Measurements from ENCODE around the gene PPM1K. TPM values are rescaled to one million over a fixed set of nuclear protein-coding genes. Genes with fewer than 3 reads are reported as not detected.
"Not testable (repeated sequence)": the region's sequence is repeated elsewhere in the genome, so short reads cannot be mapped to it uniquely, and the experiment has no call there.

Gene PPM1K
- total and polyA plus RNA-seq, 12 donors = 4.1 to 53.5 (median 23.6) TPM

DNA sequence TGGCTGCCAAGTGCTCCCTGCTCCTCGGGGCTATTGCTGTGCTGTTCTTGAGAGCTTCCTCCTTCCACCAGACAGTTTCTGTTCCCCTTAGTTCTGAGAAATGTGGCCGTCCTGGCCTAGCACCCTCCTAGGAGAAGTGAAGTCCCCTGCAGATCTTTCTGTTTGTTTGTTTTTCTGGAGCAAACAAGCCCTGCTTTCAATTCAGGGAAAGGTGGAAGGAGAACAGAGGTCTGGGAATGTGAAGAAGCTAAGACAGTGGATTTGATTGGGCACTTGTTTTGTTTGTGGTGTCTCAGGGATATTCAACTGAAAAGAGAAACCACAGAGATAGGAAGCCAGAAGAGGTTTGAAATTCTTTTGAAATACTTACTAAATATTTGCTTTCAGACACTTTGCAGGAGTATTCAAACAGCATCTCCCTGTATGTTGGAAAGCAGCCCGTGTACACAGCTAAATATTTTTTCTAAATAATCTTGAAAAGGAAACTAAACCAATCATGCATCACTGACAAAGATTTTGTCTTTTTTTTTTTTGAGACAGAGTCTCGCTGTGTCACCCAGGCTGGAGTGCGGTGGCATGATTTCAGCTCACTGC is 36.5 kb upstream of the PPM1K start:
- H3K36me3 ChIP-seq (replicated peaks in 1 of 2) = no peaks in the 10 kb centered on the region
- WGBS, 4 donors = 37 to 47% (median 41%) methylated on average over 5 of the region's 5 CpGs
- intact Hi-C loops (cut with DNase I) = no loop called here
- H3K27me3 ChIP-seq = no peaks in the 10 kb centered on the region
- no peaks in the 10 kb centered on the region for H3K9me3 ChIP-seq (replicated peaks in 1 of 3)
- TF ChIP-seq, protein P1, sequence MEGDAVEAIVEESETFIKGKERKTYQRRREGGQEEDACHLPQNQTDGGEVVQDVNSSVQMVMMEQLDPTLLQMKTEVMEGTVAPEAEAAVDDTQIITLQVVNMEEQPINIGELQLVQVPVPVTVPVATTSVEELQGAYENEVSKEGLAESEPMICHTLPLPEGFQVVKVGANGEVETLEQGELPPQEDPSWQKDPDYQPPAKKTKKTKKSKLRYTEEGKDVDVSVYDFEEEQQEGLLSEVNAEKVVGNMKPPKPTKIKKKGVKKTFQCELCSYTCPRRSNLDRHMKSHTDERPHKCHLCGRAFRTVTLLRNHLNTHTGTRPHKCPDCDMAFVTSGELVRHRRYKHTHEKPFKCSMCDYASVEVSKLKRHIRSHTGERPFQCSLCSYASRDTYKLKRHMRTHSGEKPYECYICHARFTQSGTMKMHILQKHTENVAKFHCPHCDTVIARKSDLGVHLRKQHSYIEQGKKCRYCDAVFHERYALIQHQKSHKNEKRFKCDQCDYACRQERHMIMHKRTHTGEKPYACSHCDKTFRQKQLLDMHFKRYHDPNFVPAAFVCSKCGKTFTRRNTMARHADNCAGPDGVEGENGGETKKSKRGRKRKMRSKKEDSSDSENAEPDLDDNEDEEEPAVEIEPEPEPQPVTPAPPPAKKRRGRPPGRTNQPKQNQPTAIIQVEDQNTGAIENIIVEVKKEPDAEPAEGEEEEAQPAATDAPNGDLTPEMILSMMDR (IDR thresholded peaks at IDR 0.05) = no peak
- no peak for TF ChIP-seq POLR2A (IDR thresholded peaks at IDR 0.05)
- H3K4me1 ChIP-seq (replicated peaks in 1 of 2) = no peaks in the 10 kb centered on the region
- no peak overlapping the region for H3K4me3 ChIP-seq
- peak overlapping the region in 1 of 5 donors; percentile 32 for H3K27ac ChIP-seq
- DNase-seq = peak in 4 of 7 donors; percentile 13 to 24 (median 16)

DNA sequence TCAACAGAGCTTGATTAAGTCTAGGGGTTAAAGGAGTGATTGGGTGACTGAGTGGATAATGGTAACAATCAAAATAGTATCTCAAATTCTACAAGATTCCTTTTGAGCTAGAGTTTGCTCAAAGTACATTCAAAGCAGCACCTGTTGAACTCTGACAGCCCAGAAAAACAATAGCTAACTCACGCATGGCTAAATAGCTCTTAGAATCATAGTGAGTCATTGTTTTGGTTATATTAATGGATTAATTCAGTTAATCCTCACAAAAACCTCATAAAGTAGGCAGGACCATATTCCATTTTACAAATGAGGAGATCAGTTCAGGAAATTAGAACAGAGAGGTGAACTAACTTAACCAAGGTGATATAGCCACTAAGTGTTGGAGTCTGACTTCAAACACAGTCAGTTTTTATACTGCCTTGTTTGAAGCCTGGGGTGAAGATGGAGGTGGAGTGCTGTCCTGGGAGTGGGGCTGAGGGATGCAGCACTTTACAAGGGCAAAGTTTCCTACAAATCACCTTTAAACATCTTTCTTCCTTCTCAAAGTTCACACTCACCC is 35.9 kb upstream of the PPM1K start:
- Histone ChIP-seq H3K27ac (peak overlapping the region in 1 of 5 donors; percentile 32), H3K9me3 (replicated peaks in 1 of 3) (no peaks in the 10 kb centered on the region), H3K27me3 (no peaks in the 10 kb centered on the region), H3K4me3 (no peak overlapping the region), H3K36me3 (replicated peaks in 1 of 2) (no peaks in the 10 kb centered on the region), H3K4me1 (replicated peaks in 1 of 2) (no peaks in the 10 kb centered on the region)
- intact Hi-C loops (cut with DNase I) = no loop called here
- no peak for TF ChIP-seq POLR2A (IDR thresholded peaks at IDR 0.05)
- TF ChIP-seq, protein P1 (IDR thresholded peaks at IDR 0.05) = no peak
- 76 to 94% (median 91%) methylated on average over 1 of the region's 1 CpG for WGBS, 4 donors
- DNase-seq = no peak

DNA sequence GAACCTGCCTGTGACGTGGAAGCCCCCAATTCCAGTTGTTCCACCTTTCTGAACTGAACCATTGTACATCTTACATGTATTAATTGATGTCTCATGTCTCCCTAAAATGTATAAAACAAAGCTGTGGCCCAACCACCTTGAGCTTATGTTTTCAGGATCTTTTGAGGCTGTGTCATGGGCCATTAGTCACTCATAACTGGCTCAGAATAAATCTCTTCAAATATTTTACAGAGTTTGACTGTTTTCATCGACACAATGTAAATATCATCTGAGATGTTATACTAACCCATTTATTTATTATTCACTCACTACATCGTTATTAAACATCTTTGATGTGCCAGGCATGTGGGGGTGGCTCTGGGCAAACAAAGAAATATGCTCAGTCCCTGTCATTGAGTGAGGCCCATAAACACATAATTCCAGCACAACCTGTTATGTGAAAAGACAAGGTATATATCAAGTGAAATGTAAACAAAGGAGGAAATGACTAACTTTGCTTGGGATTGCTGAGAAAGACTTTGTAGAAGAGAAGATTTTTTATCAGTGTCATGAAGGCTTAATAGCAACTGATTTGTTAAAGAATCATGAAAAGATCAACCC is 34.5 kb upstream of the PPM1K start:
- no peaks in the 10 kb centered on the region for H3K9me3 ChIP-seq (replicated peaks in 1 of 3)
- intact Hi-C loops (cut with DNase I) = no loop called here
- WGBS, 4 donors = 83 to 88% (median 84%) methylated on average over 3 of the region's 3 CpGs
- no peaks in the 10 kb centered on the region for H3K36me3 ChIP-seq (replicated peaks in 1 of 2)
- TF ChIP-seq, protein P1 (IDR thresholded peaks at IDR 0.05) = no peak
- TF ChIP-seq POLR2A (IDR thresholded peaks at IDR 0.05) = no peak
- no peaks in the 10 kb centered on the region for H3K27me3 ChIP-seq
- H3K4me3 ChIP-seq = no peak overlapping the region
- no peaks in the 10 kb centered on the region for H3K4me1 ChIP-seq (replicated peaks in 1 of 2)
- no peak for DNase-seq
- H3K27ac ChIP-seq = no peak overlapping the region

- Histone ChIP-seq H3K27me3 (no peaks in the 10 kb centered on the region), H3K4me1 (replicated peaks in 1 of 2) (no peaks in the 10 kb centered on the region), H3K9me3 (replicated peaks in 1 of 3) (peaks cover 0 to 6% (median 0%) of the 10 kb centered on the region in 3 donors), H3K4me3 (no peak overlapping the region), H3K27ac (no peak overlapping the region), H3K36me3 (replicated peaks in 1 of 2) (no peaks in the 10 kb centered on the region)
- intact Hi-C loops (cut with DNase I) = no loop called here
- WGBS, 4 donors = 59 to 66% (median 62%) methylated on average over 5 of the region's 5 CpGs
- DNase-seq = no peak
- TF ChIP-seq, protein P1 (IDR thresholded peaks at IDR 0.05) = no peak
- TF ChIP-seq POLR2A (IDR thresholded peaks at IDR 0.05) = no peak
These were observed 31.2 kb upstream of the PPM1K start for GRCh38 chr4:88315460-88316017.

- H3K27ac ChIP-seq; intact Hi-C loops (cut with DNase I); H3K4me3 ChIP-seq; H3K9me3 ChIP-seq (replicated peaks in 1 of 3); H3K4me1 ChIP-seq (replicated peaks in 1 of 2); H3K36me3 ChIP-seq (replicated peaks in 1 of 2); H3K27me3 ChIP-seq; DNase-seq: not testable (repeated sequence)
- WGBS, 4 donors = 93 to 96% (median 95%) methylated on average over 7 to 23 of the region's 23 CpGs
These were observed 28.8 kb upstream of the PPM1K start for GRCh38 chr4:88313088-88313624.
